ENCODE results near the gene SP140L. TPM values are rescaled to one million over a fixed set of nuclear protein-coding genes. Genes with fewer than 3 reads are reported as not detected.
"Not testable (repeated sequence)": the region's sequence is repeated elsewhere in the genome, so short reads cannot be mapped to it uniquely, and the experiment has no call there.

Gene SP140L
- total and polyA plus RNA-seq, 2 experiments from 2014 or later = 8.0 to 11.5 TPM

DNA sequence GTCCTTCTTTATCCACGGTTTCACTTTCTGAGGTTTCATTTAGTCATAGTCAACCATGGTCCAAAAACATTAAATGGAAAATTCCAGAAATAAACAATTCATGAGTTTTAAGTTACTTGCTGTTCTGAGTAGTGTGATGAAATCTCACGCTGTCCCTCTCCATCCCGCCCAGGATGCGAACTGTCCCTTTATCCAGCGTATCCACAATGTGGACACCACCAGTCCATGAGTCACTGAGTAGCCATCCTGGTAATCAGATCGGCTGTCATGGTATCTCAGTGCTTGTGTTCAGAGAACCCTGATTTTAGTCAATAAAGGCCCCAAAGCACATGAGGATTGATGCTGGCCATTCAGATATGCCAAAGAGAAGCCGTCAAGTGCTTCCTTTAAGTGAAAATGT is 3.7 kb downstream of the SP140L start:
- Histone ChIP-seq H3K4me2 (ENCODE audit: unreplicated experiment) (no peak overlapping the region), H3K9me2 (ENCODE audit: insufficient read depth) (no peaks in the 10 kb centered on the region), H3K27ac (no peak overlapping the region), H4K20me1 (ENCODE audit: insufficient read depth) (no peaks in the 10 kb centered on the region), H3K4me1 (ENCODE audit: insufficient read depth) (peaks cover 14% of the 10 kb centered on the region), H3K9me3 (ENCODE audit: low read depth) (no peaks in the 10 kb centered on the region), H3K79me2 (ENCODE audit: insufficient read depth) (peaks cover 77% of the 10 kb centered on the region), H3F3A (ENCODE audit: insufficient read depth) (no peaks in the 10 kb centered on the region), H3K4me3 (no peak overlapping the region), H2AFZ (no peak overlapping the region), H3K9ac (no peak overlapping the region), H3K27me3 (replicated peaks; ENCODE audit: insufficient read depth) (no peaks in the 10 kb centered on the region), H3K36me3 (ENCODE audit: low read depth) (peaks cover 15% of the 10 kb centered on the region; the same call in 1 of the 2 replicates)
- DNase-seq = no peak
- in situ Hi-C loops (cut with MboI) = no loop called here
- WGBS, 2 experiments (ENCODE audit: low coverage in 1 of 2, low lambda C conversion rate in 2 of 2, missing lambda C conversion rate in 2 of 2) = 92 to 95% methylated on average over 7 of the region's 7 CpGs
- no peak for TF ChIP-seq EZH2 (IDR thresholded peaks at IDR 0.05; ENCODE audit: insufficient read depth, poor library complexity, severe bottlenecking)
- TF ChIP-seq EZH2phosphoT487 (IDR thresholded peaks at IDR 0.05; ENCODE audit: insufficient read depth, low read depth) = no peak

DNA sequence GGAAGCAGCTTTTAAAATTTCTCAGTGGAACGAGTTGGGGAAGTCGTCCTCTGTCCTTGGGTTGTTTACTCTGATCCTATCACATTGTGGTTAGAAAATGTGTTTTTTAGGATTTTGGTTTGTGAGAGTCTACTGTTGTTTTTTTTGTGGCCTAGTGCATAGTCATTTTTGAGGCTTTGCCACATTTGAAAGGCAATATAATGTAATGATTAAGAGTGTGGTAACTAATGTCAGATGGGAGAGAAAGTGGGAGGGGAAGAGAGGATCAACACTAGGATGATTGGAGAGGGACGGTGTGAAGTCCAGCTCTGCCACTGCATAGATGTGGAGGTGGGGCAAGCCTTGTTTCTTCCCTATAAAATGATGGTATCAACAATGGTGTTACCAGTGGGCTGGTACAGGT is 8.5 kb downstream of the SP140L start:
- no peak overlapping the region for H3K27ac ChIP-seq
- in situ Hi-C loops (cut with MboI) = no loop called here

DNA sequence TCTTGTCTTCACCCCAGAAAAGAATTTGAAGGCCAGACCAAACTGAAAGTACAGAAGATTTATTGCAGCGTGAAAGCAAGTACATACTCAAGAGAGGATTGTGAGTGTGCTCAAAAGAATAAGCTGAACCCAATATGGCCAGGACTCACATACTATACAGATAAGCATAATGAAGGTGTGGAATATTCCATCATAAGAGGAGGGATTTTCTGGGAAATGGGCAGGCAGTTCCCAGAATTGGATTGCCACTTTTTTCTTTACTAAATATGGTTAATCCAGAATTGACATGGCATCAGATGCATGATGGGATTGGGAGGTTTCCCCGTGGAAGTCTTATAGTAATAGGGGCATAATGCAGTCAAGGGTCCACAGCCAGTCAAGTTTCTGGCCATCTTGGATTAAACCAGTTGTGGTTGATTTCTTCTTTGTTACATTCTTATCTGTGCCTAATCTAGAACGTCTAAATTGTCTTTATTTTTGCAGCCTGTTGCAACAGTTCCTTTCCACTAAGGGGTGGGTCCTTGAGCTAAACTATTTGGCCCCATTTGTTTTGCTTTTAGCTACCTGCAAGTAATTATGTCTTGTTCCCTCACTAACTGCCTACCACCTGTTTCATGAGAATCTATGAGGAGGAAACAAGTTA is 9.0 kb downstream of the SP140L start:
- H3K4me2 ChIP-seq (ENCODE audit: unreplicated experiment) = no peak overlapping the region
- in situ Hi-C loops (cut with MboI) = no loop called here
- no peak overlapping the region for H3K9ac ChIP-seq
- H3K4me1 ChIP-seq (ENCODE audit: insufficient read depth) = no peaks in the 10 kb centered on the region
- H3K36me3 ChIP-seq (ENCODE audit: low read depth) = peaks cover 12% of the 10 kb centered on the region; the same call in 1 of the 2 replicates
- no peaks in the 10 kb centered on the region for H3K9me3 ChIP-seq (ENCODE audit: low read depth)
- no peaks in the 10 kb centered on the region for H3K27me3 ChIP-seq (replicated peaks; ENCODE audit: insufficient read depth)
- no peaks in the 10 kb centered on the region for H3F3A ChIP-seq (ENCODE audit: insufficient read depth)
- no peak overlapping the region for H3K4me3 ChIP-seq
- no peak for DNase-seq
- 94 to 100% methylated on average over 3 of the region's 3 CpGs for WGBS, 2 experiments (ENCODE audit: low coverage in 1 of 2, low lambda C conversion rate in 2 of 2, missing lambda C conversion rate in 2 of 2)
- H2AFZ ChIP-seq = no peak overlapping the region
- TF ChIP-seq EZH2phosphoT487 (IDR thresholded peaks at IDR 0.05; ENCODE audit: insufficient read depth, low read depth) (no peak), EZH2 (IDR thresholded peaks at IDR 0.05; ENCODE audit: insufficient read depth, poor library complexity, severe bottlenecking) (no peak)
- no peaks in the 10 kb centered on the region for H3K9me2 ChIP-seq (ENCODE audit: insufficient read depth)
- H4K20me1 ChIP-seq (ENCODE audit: insufficient read depth) = no peaks in the 10 kb centered on the region
- peaks cover 49% of the 10 kb centered on the region for H3K79me2 ChIP-seq (ENCODE audit: insufficient read depth)
- no peak overlapping the region for H3K27ac ChIP-seq

More for the DNA sequence above, 8.5 kb downstream of the SP140L start:
- H3F3A ChIP-seq (ENCODE audit: insufficient read depth) = no peaks in the 10 kb centered on the region
- H3K9ac ChIP-seq = no peak overlapping the region
- no peaks in the 10 kb centered on the region for H4K20me1 ChIP-seq (ENCODE audit: insufficient read depth)
- no peaks in the 10 kb centered on the region for H3K4me1 ChIP-seq (ENCODE audit: insufficient read depth)
- TF ChIP-seq EZH2 (IDR thresholded peaks at IDR 0.05; ENCODE audit: insufficient read depth, poor library complexity, severe bottlenecking) = no peak
- no peak for TF ChIP-seq EZH2phosphoT487 (IDR thresholded peaks at IDR 0.05; ENCODE audit: insufficient read depth, low read depth)
- H3K9me2 ChIP-seq (ENCODE audit: insufficient read depth) = no peaks in the 10 kb centered on the region
- 75 to 80% methylated on average over 3 of the region's 3 CpGs for WGBS, 2 experiments (ENCODE audit: low coverage in 1 of 2, low lambda C conversion rate in 2 of 2, missing lambda C conversion rate in 2 of 2)
- H3K79me2 ChIP-seq (ENCODE audit: insufficient read depth) = peaks cover 55% of the 10 kb centered on the region
- no peak for DNase-seq
- H3K4me2 ChIP-seq (ENCODE audit: unreplicated experiment) = no peak overlapping the region
- H3K27me3 ChIP-seq (replicated peaks; ENCODE audit: insufficient read depth) = no peaks in the 10 kb centered on the region
- H3K36me3 ChIP-seq (ENCODE audit: low read depth) = peaks cover 12% of the 10 kb centered on the region; the same call in 1 of the 2 replicates
- H2AFZ ChIP-seq = no peak overlapping the region
- no peaks in the 10 kb centered on the region for H3K9me3 ChIP-seq (ENCODE audit: low read depth)
- H3K4me3 ChIP-seq = no peak overlapping the region

- H3K27me3 ChIP-seq (replicated peaks; ENCODE audit: insufficient read depth); H3K4me3 ChIP-seq; H3K9me3 ChIP-seq (ENCODE audit: low read depth); H4K20me1 ChIP-seq (ENCODE audit: insufficient read depth); H2AFZ ChIP-seq; H3K9ac ChIP-seq; H3K9me2 ChIP-seq (ENCODE audit: insufficient read depth); H3K27ac ChIP-seq; in situ Hi-C loops (cut with MboI); DNase-seq; H3K4me1 ChIP-seq (ENCODE audit: insufficient read depth); H3K4me2 ChIP-seq (ENCODE audit: unreplicated experiment): not testable (repeated sequence)
- Histone ChIP-seq H3K79me2 (ENCODE audit: insufficient read depth) (peaks cover 33% of the 10 kb centered on the region), H3K36me3 (ENCODE audit: low read depth) (peaks cover 11% of the 10 kb centered on the region; the same call in 1 of the 2 replicates), H3F3A (ENCODE audit: insufficient read depth) (peaks cover 10% of the 10 kb centered on the region; the same call in 1 of the 2 replicates)
- 87 to 92% methylated on average over 29 to 33 of the region's 33 CpGs for WGBS, 2 experiments (ENCODE audit: low coverage in 1 of 2, low lambda C conversion rate in 2 of 2, missing lambda C conversion rate in 2 of 2)
Observed at GRCh38 chr2:230341936-230342528, 15.0 kb downstream of the SP140L start.

DNA sequence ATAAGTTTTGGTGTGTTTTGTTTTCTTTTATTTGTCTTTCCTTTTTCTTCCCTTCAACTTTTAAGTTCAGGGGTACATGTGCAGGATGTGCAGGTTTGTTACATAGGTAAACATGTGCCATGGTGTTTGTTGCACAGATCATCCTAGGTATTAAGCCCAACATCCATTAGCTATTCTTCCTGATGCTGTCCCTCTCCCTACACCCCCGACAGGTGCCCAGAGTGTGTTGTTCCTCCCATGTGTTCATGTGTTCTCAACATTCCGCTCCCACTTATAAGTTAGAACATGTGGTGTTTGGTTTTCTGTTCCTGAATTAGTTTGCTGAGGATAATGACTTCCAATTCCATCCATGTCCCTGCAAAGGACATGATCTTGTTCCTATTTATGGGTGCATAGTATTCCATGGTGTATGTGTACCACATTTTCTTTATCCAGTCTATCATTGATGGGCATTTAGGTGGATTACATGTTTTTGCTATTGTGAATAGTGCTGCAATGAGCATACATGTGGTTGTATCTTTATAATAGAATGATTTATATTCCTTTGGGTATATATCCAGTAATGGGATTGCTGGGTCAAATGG is 16.1 kb downstream of the SP140L start:
- in situ Hi-C loops (cut with MboI) = not testable (repeated sequence)
- peaks cover 44% of the 10 kb centered on the region for H3K79me2 ChIP-seq (ENCODE audit: insufficient read depth)
- H3F3A ChIP-seq (ENCODE audit: insufficient read depth) = peaks cover 10% of the 10 kb centered on the region; the same call in 1 of the 2 replicates

More for the DNA sequence above, 16.1 kb downstream of the SP140L start:
- DNase-seq; H3K9me3 ChIP-seq (ENCODE audit: low read depth); H3K27ac ChIP-seq; H4K20me1 ChIP-seq (ENCODE audit: insufficient read depth); H3K4me2 ChIP-seq (ENCODE audit: unreplicated experiment); H3K27me3 ChIP-seq (replicated peaks; ENCODE audit: insufficient read depth); H3K9me2 ChIP-seq (ENCODE audit: insufficient read depth); H3K9ac ChIP-seq; H2AFZ ChIP-seq; H3K4me3 ChIP-seq; H3K4me1 ChIP-seq (ENCODE audit: insufficient read depth): not testable (repeated sequence)
- H3K36me3 ChIP-seq (ENCODE audit: low read depth) = peaks cover 11% of the 10 kb centered on the region; the same call in 1 of the 2 replicates
- 98 to 100% methylated on average over 2 of the region's 2 CpGs for WGBS, 2 experiments (ENCODE audit: low coverage in 1 of 2, low lambda C conversion rate in 2 of 2, missing lambda C conversion rate in 2 of 2)
